Measurements from ENCODE around the gene PFKFB2. TPM values are rescaled to one million over a fixed set of nuclear protein-coding genes. Genes with fewer than 3 reads are reported as not detected.

The PFKFB2 gene
- total RNA-seq, 2 donors from 2014 or later = 5.6 to 6.1 TPM

GRCh38 chr1:207102659-207103058 is 49.6 kb downstream of the PFKFB2 start:
- H3K27ac ChIP-seq = no peak overlapping the region
- H3K36me3 ChIP-seq = no peaks in the 10 kb centered on the region
- intact Hi-C loops (cut with DNase I) = no loop called here
- DNase-seq (ENCODE audit: low spot score) = no peak
- TF ChIP-seq POLR2A (IDR thresholded peaks at IDR 0.05) (no peak), POLR2AphosphoS5 (IDR thresholded peaks at IDR 0.05) (no peak)
- TF ChIP-seq, protein P1, sequence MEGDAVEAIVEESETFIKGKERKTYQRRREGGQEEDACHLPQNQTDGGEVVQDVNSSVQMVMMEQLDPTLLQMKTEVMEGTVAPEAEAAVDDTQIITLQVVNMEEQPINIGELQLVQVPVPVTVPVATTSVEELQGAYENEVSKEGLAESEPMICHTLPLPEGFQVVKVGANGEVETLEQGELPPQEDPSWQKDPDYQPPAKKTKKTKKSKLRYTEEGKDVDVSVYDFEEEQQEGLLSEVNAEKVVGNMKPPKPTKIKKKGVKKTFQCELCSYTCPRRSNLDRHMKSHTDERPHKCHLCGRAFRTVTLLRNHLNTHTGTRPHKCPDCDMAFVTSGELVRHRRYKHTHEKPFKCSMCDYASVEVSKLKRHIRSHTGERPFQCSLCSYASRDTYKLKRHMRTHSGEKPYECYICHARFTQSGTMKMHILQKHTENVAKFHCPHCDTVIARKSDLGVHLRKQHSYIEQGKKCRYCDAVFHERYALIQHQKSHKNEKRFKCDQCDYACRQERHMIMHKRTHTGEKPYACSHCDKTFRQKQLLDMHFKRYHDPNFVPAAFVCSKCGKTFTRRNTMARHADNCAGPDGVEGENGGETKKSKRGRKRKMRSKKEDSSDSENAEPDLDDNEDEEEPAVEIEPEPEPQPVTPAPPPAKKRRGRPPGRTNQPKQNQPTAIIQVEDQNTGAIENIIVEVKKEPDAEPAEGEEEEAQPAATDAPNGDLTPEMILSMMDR (IDR thresholded peaks at IDR 0.05) = no peak
- H3K4me3 ChIP-seq = no peak overlapping the region
- no peaks in the 10 kb centered on the region for H3K4me1 ChIP-seq (replicated peaks)
- 93% methylated on average over 1 of the region's 1 CpG for WGBS
- no peaks in the 10 kb centered on the region for H3K9me3 ChIP-seq
- H3K27me3 ChIP-seq (replicated peaks; ENCODE audit: insufficient read depth) = no peaks in the 10 kb centered on the region

DNA sequence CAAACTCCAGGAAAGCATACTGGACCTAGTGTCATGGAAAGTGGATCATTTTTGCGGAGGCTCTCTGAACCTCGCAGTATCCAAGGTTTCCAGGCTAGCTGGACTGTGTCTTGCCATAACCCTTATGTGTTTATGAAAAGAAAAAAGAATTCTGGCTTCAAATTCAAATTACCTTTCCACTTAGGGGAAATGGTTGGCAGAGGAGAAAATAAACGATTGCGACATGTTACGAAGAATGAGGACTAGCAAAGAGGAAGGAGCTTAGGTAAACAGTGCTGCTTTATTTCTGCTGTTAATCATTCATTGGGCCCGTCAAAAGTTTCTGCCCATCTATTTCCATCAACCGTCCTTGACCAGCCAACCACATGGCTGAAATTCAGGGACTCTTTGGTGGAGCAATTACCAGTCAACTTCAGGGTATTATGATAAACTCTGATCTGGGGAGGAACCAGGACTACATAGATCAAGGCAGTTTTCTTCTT is 50.9 kb downstream of the PFKFB2 start, which contains the start of gene C4BPA:
Gene C4BPA (plus strand): TSS at position 342 of the 482 bp plus-strand sequence. CDS start 8,793 bp downstream, outside the sequence.
- Histone ChIP-seq H3K27ac (no peak within 1 kb of the TSS), H3K27me3 (replicated peaks; ENCODE audit: insufficient read depth) (no peaks in the 10 kb centered on the region), H3K36me3 (no peaks in the 10 kb centered on the region), H3K4me3 (no peak within 1 kb of the TSS), H3K9me3 (no peaks in the 10 kb centered on the region), H3K4me1 (replicated peaks) (no peaks in the 10 kb centered on the region)
- intact Hi-C loops (cut with DNase I) = no loop called here
- TF ChIP-seq, protein P1 (IDR thresholded peaks at IDR 0.05) = no peak
- TF ChIP-seq POLR2AphosphoS5 (IDR thresholded peaks at IDR 0.05) = no peak
- TF ChIP-seq POLR2A (IDR thresholded peaks at IDR 0.05) = no peak
- no peak for DNase-seq (ENCODE audit: low spot score)
- 53% methylated on average over 7 of the region's 7 CpGs for WGBS

GRCh38 chr1:207109004-207109403 is 55.9 kb downstream of the PFKFB2 start:
- 87% methylated on average over 3 of the region's 3 CpGs for WGBS

GRCh38 chr1:207112616-207113296 is 59.7 kb downstream of the PFKFB2 start:
- 70% methylated on average over 2 of the region's 2 CpGs for WGBS
- Histone ChIP-seq H3K27me3 (replicated peaks; ENCODE audit: insufficient read depth) (no peaks in the 10 kb centered on the region), H3K36me3 (no peaks in the 10 kb centered on the region), H3K4me1 (replicated peaks) (no peaks in the 10 kb centered on the region), H3K27ac (no peak overlapping the region), H3K9me3 (no peaks in the 10 kb centered on the region), H3K4me3 (no peak overlapping the region)
- intact Hi-C loops (cut with DNase I) = no loop called here
- no peak for DNase-seq (ENCODE audit: low spot score)
- TF ChIP-seq POLR2A (IDR thresholded peaks at IDR 0.05) = no peak
- TF ChIP-seq POLR2AphosphoS5 (IDR thresholded peaks at IDR 0.05) = no peak
- TF ChIP-seq, protein P1 (IDR thresholded peaks at IDR 0.05) = no peak

More at GRCh38 chr1:207109004-207109403, 55.9 kb downstream of the PFKFB2 start:
- TF ChIP-seq POLR2AphosphoS5 (IDR thresholded peaks at IDR 0.05) = no peak
- TF ChIP-seq, protein P1 (IDR thresholded peaks at IDR 0.05) = no peak
- no peak for TF ChIP-seq POLR2A (IDR thresholded peaks at IDR 0.05)
- Histone ChIP-seq H3K27ac (no peak overlapping the region), H3K4me1 (replicated peaks) (no peaks in the 10 kb centered on the region), H3K4me3 (no peak overlapping the region), H3K36me3 (no peaks in the 10 kb centered on the region), H3K9me3 (no peaks in the 10 kb centered on the region), H3K27me3 (replicated peaks; ENCODE audit: insufficient read depth) (no peaks in the 10 kb centered on the region)
- intact Hi-C loops (cut with DNase I) = no loop called here
- DNase-seq (ENCODE audit: low spot score) = no peak

DNA sequence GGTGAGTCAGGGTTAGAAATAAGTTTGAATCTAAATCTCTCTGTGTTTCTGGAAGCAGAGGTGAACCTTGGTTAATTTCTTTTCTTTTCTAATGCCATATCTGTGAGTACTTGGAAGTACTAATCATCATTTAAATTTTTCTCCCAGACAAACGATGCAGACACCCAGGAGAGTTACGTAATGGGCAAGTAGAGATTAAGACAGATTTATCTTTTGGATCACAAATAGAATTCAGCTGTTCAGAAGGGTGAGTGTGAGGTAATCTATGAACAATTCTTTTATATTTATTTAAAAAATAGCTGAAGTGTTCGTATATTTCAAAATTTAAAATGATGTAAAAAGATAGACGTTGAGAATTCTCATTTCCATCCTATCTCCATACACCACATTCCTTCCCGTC is 62.2 kb downstream of the PFKFB2 start:
- H3K27me3 ChIP-seq (replicated peaks; ENCODE audit: insufficient read depth) = no peaks in the 10 kb centered on the region
- WGBS = 59% methylated on average over 5 of the region's 5 CpGs
- H3K36me3 ChIP-seq = no peaks in the 10 kb centered on the region
- no peak overlapping the region for H3K4me3 ChIP-seq
- H3K27ac ChIP-seq = no peak overlapping the region
- TF ChIP-seq POLR2A (IDR thresholded peaks at IDR 0.05) (no peak), POLR2AphosphoS5 (IDR thresholded peaks at IDR 0.05) (no peak)
- TF ChIP-seq, protein P1 (IDR thresholded peaks at IDR 0.05) = no peak
- no peaks in the 10 kb centered on the region for H3K4me1 ChIP-seq (replicated peaks)
- DNase-seq (ENCODE audit: low spot score) = no peak
- H3K9me3 ChIP-seq = no peaks in the 10 kb centered on the region
- intact Hi-C loops (cut with DNase I) = no loop called here
